Panc1 (cell line): ENCODE data around the gene PTPRCAP.

Experiments
- POLR2AphosphoS5 ChIP-seq: IDR thresholded peaks from 2 replicates; pipeline ENCODE4 v1.6.1; 2012; ENCODE audit warnings: mild to moderate bottlenecking, low read depth, low read length, moderate library complexity
- TCF7L2 ChIP-seq: IDR thresholded peaks from 2 replicates; pipeline ENCODE4 v1.6.1; 2011; ENCODE audit warnings: mild to moderate bottlenecking, low read depth, low read length, inconsistent platforms
- TF ChIP-seq, protein P1 (sequence below): fragments of 450-650 bp; IDR thresholded peaks from 2 replicates; pipeline ENCODE4 v1.5.1; 2017; ENCODE audit warnings: mild to moderate bottlenecking

DNA sequence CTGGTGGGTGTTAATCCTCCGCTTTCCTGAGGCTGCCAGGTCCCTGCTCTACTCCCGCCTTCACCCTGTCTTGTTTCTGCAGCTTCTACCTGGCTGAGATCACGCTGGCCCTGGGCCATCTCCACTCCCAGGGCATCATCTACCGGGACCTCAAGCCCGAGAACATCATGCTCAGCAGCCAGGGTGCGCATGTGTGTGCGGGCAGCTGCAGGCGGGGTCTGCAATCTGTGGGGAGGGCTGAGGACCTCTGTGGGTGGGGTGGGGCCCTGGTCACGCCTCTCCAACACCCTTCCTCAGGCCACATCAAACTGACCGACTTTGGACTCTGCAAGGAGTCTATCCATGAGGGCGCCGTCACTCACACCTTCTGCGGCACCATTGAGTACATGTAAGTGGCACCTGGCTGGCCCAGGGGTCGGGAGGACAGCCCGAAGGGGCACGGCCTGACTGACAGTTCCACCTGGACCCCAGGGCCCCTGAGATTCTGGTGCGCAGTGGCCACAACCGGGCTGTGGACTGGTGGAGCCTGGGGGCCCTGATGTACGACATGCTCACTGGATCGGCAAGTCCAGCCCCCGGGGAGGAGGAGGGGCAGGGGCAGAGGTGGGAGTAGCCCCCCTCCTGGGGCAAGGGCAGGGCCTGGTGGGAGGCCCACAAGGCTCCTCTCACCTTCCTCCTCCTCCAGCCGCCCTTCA is 4.7 kb downstream of the PTPRCAP start:
- TF ChIP-seq, protein P1, sequence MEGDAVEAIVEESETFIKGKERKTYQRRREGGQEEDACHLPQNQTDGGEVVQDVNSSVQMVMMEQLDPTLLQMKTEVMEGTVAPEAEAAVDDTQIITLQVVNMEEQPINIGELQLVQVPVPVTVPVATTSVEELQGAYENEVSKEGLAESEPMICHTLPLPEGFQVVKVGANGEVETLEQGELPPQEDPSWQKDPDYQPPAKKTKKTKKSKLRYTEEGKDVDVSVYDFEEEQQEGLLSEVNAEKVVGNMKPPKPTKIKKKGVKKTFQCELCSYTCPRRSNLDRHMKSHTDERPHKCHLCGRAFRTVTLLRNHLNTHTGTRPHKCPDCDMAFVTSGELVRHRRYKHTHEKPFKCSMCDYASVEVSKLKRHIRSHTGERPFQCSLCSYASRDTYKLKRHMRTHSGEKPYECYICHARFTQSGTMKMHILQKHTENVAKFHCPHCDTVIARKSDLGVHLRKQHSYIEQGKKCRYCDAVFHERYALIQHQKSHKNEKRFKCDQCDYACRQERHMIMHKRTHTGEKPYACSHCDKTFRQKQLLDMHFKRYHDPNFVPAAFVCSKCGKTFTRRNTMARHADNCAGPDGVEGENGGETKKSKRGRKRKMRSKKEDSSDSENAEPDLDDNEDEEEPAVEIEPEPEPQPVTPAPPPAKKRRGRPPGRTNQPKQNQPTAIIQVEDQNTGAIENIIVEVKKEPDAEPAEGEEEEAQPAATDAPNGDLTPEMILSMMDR: no peak
- TF ChIP-seq POLR2AphosphoS5 (no peak), TCF7L2 (no peak)
